K562 (cell line): ENCODE data around the gene BANP. TPM values are rescaled to one million over a fixed set of nuclear protein-coding genes. Genes with fewer than 3 reads are reported as not detected.
A peak's percentile ranks its signal among the peaks of the same experiment; 100 is the strongest.

Experiments used
- ATAC-seq: fragments of 200-7000 bp; cut with Tn5 transposase; 3 replicates; pipeline ENCODE4 v1.9.1; 2020; ENCODE audit warnings: moderate library complexity
- BruUV-seq: library from RNA; stranded (reverse); fragments of 400-500 nt; replicated peaks from 2 replicates; lab custom pipeline; 2021; lab: Mats Ljungman, UMichigan
- CTCF ChIA-PET: fragments of 300-600 bp; formaldehyde crosslinking; extraction: SDS; loops from one replicate; lab custom pipeline; 2021; ENCODE audit warnings: low intra/inter-chr PET ratio; lab: Yijun Ruan, JAX
- POLR2A ChIA-PET: fragments of 300-600, 350-650 bp; sonication (Branson Sonifier 250); formaldehyde crosslinking; extraction: SDS; loops from one replicate; lab custom pipeline; 2021; ENCODE audit warnings: antibody characterized with exemption, inconsistent platforms; lab: Yijun Ruan, JAX
- DNase-seq, 4 experiments: peaks; one replicate each; pipeline versions ENCODE4 v3.0.0 to v3.0.0-alpha.2; 2011 to 2018; ENCODE audit warnings: low spot score in 3 of 4, mixed read lengths in 3 of 4; ENCODE audit errors: extremely low read depth in 1 of 4
- FAIRE-seq: peaks from 2 replicates; lab custom pipeline; 2011; peaks lifted over from hg19 to GRCh38; lab: Jason Lieb, UNC
- H2AFZ ChIP-seq: 2 replicates; pipeline ENCODE4 v1.6.0; 2011; ENCODE audit warnings: low read depth, low read length, control low read depth, inconsistent platforms
- H3K27ac ChIP-seq: fragments of 200-600 bp; 3 replicates; pipeline ENCODE4 v1.8.0; 2011; ENCODE audit warnings: low read depth, mild to moderate bottlenecking, control low read depth, inconsistent platforms, low read length, moderate library complexity, mixed read lengths; ENCODE audit errors: extremely low read depth
- H3K27me3 ChIP-seq, 2 experiments: fragments of 300-600 bp in 1 of 2; 2 replicates in 1 of 2; 3 replicates in 1 of 2; pipeline versions ENCODE4 v1.6.0 to v1.8.0; 2011; ENCODE audit warnings: inconsistent platforms in 2 of 2, low read length in 2 of 2, mild to moderate bottlenecking in 1 of 2, mixed read lengths in 1 of 2, moderate library complexity in 1 of 2; ENCODE audit not compliant: control insufficient read depth in 2 of 2, insufficient read depth in 2 of 2
- H3K36me3 ChIP-seq: fragments of 300-600 bp; 3 replicates; pipeline ENCODE4 v1.8.0; 2011; ENCODE audit warnings: mild to moderate bottlenecking, low read length, inconsistent platforms; ENCODE audit not compliant: control insufficient read depth, insufficient read depth
- H3K4me1 ChIP-seq, 2 experiments: fragments of 200-600 bp in 1 of 2; replicated peaks in 1 of 2; 2 replicates in 1 of 2; 3 replicates in 1 of 2; pipeline versions ENCODE4 v1.5.1 to v1.8.0; 2011; ENCODE audit warnings: inconsistent platforms in 2 of 2, low read length in 2 of 2, mild to moderate bottlenecking in 1 of 2, mixed read lengths in 1 of 2, moderate library complexity in 1 of 2; ENCODE audit not compliant: control insufficient read depth in 2 of 2, insufficient read depth in 2 of 2
- H3K4me2 ChIP-seq: 2 replicates; pipeline ENCODE4 v1.6.1; 2011; ENCODE audit warnings: low read length, control low read depth, inconsistent platforms, mixed read lengths; ENCODE audit not compliant: insufficient read depth
- H3K4me3 ChIP-seq: fragments of 200-600 bp; sonication (generic), shearing (Covaris generic); 2 replicates; pipeline ENCODE4 v1.5.1; 2016; ENCODE audit warnings: control low read depth, inconsistent platforms
- H3K79me2 ChIP-seq: fragments of 200-600 bp; 3 replicates; pipeline ENCODE4 v1.8.0; 2011; ENCODE audit warnings: low read length, inconsistent platforms; ENCODE audit not compliant: control insufficient read depth, insufficient read depth
- H3K9ac ChIP-seq, 2 experiments: 2 replicates each; pipeline versions ENCODE4 v1.6.0 to v1.6.1; 2011; ENCODE audit warnings: low read depth in 2 of 2, low read length in 2 of 2, control low read depth in 1 of 2, inconsistent platforms in 1 of 2, mild to moderate bottlenecking in 1 of 2, mixed read lengths in 1 of 2; ENCODE audit not compliant: insufficient read depth in 1 of 2
- H3K9me1 ChIP-seq: one replicate; pipeline ENCODE4 v1.6.0; 2011; ENCODE audit warnings: inconsistent platforms, mild to moderate bottlenecking, low read length, moderate library complexity; ENCODE audit not compliant: control insufficient read depth, insufficient read depth
- H3K9me3 ChIP-seq: replicated peaks from 2 replicates; pipeline ENCODE4 v1.5.1; 2011; ENCODE audit warnings: low read depth, low read length, inconsistent platforms; ENCODE audit not compliant: control insufficient read depth, insufficient read depth
- H4K20me1 ChIP-seq: replicated peaks from 2 replicates; pipeline ENCODE4 v1.6.1; 2011; ENCODE audit warnings: low read length, inconsistent platforms, mixed read lengths; ENCODE audit not compliant: control insufficient read depth, insufficient read depth
- RAD21 ChIP-seq, 2 experiments: fragments of 250-450 bp in 1 of 2; fragments of 450-650 bp in 1 of 2; sonication (Bioruptor Pico) in 1 of 2; formaldehyde crosslinking in 1 of 2; IDR thresholded peaks in 1 of 2; conservative IDR thresholded peaks in 1 of 2; 2 replicates each; pipeline versions ENCODE4 v1.4.0 to v1.8.0; 2020 to 2022; ENCODE audit warnings: mild to moderate bottlenecking in 2 of 2, moderate library complexity in 1 of 2
- ZNF384 ChIP-seq: IDR thresholded peaks from 2 replicates; pipeline ENCODE4 v1.6.1; 2012; ENCODE audit warnings: low read depth, low read length, improper control_type of control experiment
- ZNF778 ChIP-seq: fragments of 450-650 bp; formaldehyde crosslinking; IDR thresholded peaks from 2 replicates; pipeline ENCODE4 v1.4.0; 2020; ENCODE audit warnings: mild to moderate bottlenecking, moderate library complexity
- WGBS: fragments of 100-300 bp; shearing (Covaris generic); methylation state at CpG from one replicate; pipeline ENCODE4 v1.1.6; 2016; ENCODE audit warnings: low coverage, mixed read lengths; ENCODE audit not compliant: insufficient coverage; ENCODE audit errors: missing lambda C conversion rate; 5-methylcytosine and 5-hydroxymethylcytosine counted together
- in situ Hi-C: fragments of 300-500 bp; cut with MboI; formaldehyde crosslinking; loops from 4 replicates; pipeline ENCODE4 v1.15.0; 2018; ENCODE audit warnings: inconsistent platforms, mixed read lengths
- intact Hi-C: fragments of 100-400 bp; cut with micrococcal nuclease; formaldehyde crosslinking; loops from 2 replicates; pipeline ENCODE4 v1.14.2; 2022
- polyA plus RNA-seq, 8 experiments: library from polyadenylated mRNA; depleted of rRNA in 4 of 8; stranded (reverse) in 5 of 8; unstranded in 3 of 8; fragments of >200 nt; fragmentation: Nextera tagmentation in 2 of 8; fragmentation: Illumina TruSeq in 1 of 8; extraction: Ambion mirVana in 2 of 8; extraction: Trizol in 1 of 8; gene quantifications; 2 replicates each; pipeline versions ENCODE4 v1.2.1 to v1.2.3, GENCODE V29; 2011 to 2014; ENCODE audit warnings: inconsistent platforms in 1 of 8, missing spikeins in 1 of 8
- total RNA-seq, 7 experiments: library from RNA; depleted of rRNA in 6 of 7; stranded (reverse); fragments of >200 nt in 6 of 7; fragmentation: Illumina TruSeq in 2 of 7; extraction: Trizol in 2 of 7; gene quantifications; 2 replicates each; pipeline versions ENCODE4 v1.2.1 to v1.2.3, GENCODE V29; 2011 to 2021; ENCODE audit warnings: low replicate concordance in 1 of 7
- TF ChIP-seq, protein P1 (sequence below), 3 experiments: IDR thresholded peaks in 2 of 3; conservative IDR thresholded peaks in 1 of 3; 2 replicates each; pipeline ENCODE4 v1.5.1; 2011 to 2012; ENCODE audit warnings: low read length in 3 of 3, mild to moderate bottlenecking in 3 of 3, control low read depth in 2 of 3, improper control_type of control experiment in 1 of 3, inconsistent platforms in 1 of 3, low read depth in 1 of 3, mixed read lengths in 1 of 3, moderate library complexity in 1 of 3; ENCODE audit not compliant: insufficient read depth in 2 of 3
- TF ChIP-seq, protein P2 (sequence below), 2 experiments: fragments of 450-650 bp; IDR thresholded peaks; 2 replicates each; pipeline ENCODE4 v1.6.1; 2016
- TF ChIP-seq, protein P3 (sequence below), 2 experiments: fragments of 450-650 bp; formaldehyde crosslinking in 1 of 2; IDR thresholded peaks; 2 replicates each; pipeline versions ENCODE4 v1.4.0 to v1.6.1; 2014 to 2020; ENCODE audit warnings: mild to moderate bottlenecking in 2 of 2, borderline replicate concordance in 1 of 2, low read depth in 1 of 2
- TF ChIP-seq, protein P4 (sequence below): sonication (generic); formaldehyde crosslinking; IDR thresholded peaks from 2 replicates; pipeline ENCODE4 v1.8.1; 2023; ENCODE audit warnings: mild to moderate bottlenecking, missing genetic modification reagents

Gene BANP
- total and polyA plus RNA-seq, 9 of the 15 experiments (the other 6 are each of a cell fraction or from before 2014, with no cell fraction given), result 4.6 to 22.1 (median 15.6) TPM

DNA sequence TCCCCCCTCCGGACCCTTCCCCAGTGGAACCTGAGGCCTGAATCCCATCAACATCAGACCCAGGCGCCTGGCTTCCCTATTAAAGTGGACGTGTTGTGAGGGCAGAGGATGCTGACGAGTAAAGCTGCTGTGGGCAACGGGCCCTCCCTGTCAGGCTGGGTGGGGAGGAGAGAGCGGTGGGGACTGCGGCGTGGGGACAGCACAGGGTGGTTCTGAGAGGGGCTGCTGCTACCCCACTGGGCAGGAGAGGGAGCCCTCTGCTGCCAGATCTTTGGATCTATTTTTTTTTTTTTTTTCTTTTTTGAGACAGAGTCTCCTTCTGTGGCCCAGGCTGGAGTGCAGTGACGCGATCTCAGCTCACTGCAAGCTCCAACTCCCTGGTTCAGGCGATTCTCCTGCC, 20.8 kb upstream of the BANP start:
- peak; percentile 37 to 60 (median 42) for DNase-seq
- Histone ChIP-seq H3K36me3 (no peaks in the 10 kb centered on the region), H4K20me1 (peaks cover 4% of the 10 kb centered on the region; the same call in 1 of the 2 replicates), H3K79me2 (no peaks in the 10 kb centered on the region), H3K27me3 (peaks cover 21 to 54% of the 10 kb centered on the region in 2 experiments), H3K4me3 (no peak overlapping the region), H3K4me1 (peaks cover 0 to 7% of the 10 kb centered on the region in 2 experiments; a peak in 2 of 5 replicates), H2AFZ (no peak overlapping the region), H3K4me2 (no peak overlapping the region), H3K9me1 (no peaks in the 10 kb centered on the region), H3K27ac (no peak overlapping the region), H3K9me3 (no peaks in the 10 kb centered on the region), H3K9ac (0 out of 4 replicates have a peak overlapping the region, but pooled peaks of 1 of the 2 experiments have one; percentile 36)
- WGBS, result 4% methylated on average over 9 of the region's 11 CpGs
- ChIA-PET CTCF (interaction anchor here (0.6 to 1.4 kb wide), 6 partner anchors 22 to 507 kb away, joined by 3 to 8 read pairs (median 4); no protein-coding TSS in a partner anchor), POLR2A (no interaction called here)
- in situ Hi-C loops, result no loop called here
- BruUV-seq, result no TSS peak
- peak; percentile 79 for ATAC-seq
- intact Hi-C loops, result no loop called here
- no peak for FAIRE-seq
- TF ChIP-seq, protein P1, sequence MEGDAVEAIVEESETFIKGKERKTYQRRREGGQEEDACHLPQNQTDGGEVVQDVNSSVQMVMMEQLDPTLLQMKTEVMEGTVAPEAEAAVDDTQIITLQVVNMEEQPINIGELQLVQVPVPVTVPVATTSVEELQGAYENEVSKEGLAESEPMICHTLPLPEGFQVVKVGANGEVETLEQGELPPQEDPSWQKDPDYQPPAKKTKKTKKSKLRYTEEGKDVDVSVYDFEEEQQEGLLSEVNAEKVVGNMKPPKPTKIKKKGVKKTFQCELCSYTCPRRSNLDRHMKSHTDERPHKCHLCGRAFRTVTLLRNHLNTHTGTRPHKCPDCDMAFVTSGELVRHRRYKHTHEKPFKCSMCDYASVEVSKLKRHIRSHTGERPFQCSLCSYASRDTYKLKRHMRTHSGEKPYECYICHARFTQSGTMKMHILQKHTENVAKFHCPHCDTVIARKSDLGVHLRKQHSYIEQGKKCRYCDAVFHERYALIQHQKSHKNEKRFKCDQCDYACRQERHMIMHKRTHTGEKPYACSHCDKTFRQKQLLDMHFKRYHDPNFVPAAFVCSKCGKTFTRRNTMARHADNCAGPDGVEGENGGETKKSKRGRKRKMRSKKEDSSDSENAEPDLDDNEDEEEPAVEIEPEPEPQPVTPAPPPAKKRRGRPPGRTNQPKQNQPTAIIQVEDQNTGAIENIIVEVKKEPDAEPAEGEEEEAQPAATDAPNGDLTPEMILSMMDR (IDR thresholded peaks at IDR 0.05 in 2 of 3, conservative IDR thresholded peaks at IDR 0.05 in 1 of 3; ENCODE audit: insufficient read depth in 2 of 3, low read depth in 1 of 3, low read length in 3 of 3), result peak; percentile 46 to 60 (median 51); a peak in 5 of 6 replicates
- TF ChIP-seq, protein P2, sequence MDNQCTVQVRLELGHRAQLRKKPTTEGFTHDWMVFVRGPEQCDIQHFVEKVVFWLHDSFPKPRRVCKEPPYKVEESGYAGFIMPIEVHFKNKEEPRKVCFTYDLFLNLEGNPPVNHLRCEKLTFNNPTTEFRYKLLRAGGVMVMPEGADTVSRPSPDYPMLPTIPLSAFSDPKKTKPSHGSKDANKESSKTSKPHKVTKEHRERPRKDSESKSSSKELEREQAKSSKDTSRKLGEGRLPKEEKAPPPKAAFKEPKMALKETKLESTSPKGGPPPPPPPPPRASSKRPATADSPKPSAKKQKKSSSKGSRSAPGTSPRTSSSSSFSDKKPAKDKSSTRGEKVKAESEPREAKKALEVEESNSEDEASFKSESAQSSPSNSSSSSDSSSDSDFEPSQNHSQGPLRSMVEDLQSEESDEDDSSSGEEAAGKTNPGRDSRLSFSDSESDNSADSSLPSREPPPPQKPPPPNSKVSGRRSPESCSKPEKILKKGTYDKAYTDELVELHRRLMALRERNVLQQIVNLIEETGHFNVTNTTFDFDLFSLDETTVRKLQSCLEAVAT (IDR thresholded peaks at IDR 0.05), result no peak
- peak; percentile 96 for TF ChIP-seq ZNF384
- TF ChIP-seq, protein P3, sequence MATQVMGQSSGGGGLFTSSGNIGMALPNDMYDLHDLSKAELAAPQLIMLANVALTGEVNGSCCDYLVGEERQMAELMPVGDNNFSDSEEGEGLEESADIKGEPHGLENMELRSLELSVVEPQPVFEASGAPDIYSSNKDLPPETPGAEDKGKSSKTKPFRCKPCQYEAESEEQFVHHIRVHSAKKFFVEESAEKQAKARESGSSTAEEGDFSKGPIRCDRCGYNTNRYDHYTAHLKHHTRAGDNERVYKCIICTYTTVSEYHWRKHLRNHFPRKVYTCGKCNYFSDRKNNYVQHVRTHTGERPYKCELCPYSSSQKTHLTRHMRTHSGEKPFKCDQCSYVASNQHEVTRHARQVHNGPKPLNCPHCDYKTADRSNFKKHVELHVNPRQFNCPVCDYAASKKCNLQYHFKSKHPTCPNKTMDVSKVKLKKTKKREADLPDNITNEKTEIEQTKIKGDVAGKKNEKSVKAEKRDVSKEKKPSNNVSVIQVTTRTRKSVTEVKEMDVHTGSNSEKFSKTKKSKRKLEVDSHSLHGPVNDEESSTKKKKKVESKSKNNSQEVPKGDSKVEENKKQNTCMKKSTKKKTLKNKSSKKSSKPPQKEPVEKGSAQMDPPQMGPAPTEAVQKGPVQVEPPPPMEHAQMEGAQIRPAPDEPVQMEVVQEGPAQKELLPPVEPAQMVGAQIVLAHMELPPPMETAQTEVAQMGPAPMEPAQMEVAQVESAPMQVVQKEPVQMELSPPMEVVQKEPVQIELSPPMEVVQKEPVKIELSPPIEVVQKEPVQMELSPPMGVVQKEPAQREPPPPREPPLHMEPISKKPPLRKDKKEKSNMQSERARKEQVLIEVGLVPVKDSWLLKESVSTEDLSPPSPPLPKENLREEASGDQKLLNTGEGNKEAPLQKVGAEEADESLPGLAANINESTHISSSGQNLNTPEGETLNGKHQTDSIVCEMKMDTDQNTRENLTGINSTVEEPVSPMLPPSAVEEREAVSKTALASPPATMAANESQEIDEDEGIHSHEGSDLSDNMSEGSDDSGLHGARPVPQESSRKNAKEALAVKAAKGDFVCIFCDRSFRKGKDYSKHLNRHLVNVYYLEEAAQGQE (IDR thresholded peaks at IDR 0.05; ENCODE audit: borderline replicate concordance), result peak; percentile 42; the same call in 1 of the 2 replicates
- TF ChIP-seq, protein P3 (CRISPR knock-in tag; IDR thresholded peaks at IDR 0.05; ENCODE audit: low read depth), result no peak
- TF ChIP-seq, protein P4, sequence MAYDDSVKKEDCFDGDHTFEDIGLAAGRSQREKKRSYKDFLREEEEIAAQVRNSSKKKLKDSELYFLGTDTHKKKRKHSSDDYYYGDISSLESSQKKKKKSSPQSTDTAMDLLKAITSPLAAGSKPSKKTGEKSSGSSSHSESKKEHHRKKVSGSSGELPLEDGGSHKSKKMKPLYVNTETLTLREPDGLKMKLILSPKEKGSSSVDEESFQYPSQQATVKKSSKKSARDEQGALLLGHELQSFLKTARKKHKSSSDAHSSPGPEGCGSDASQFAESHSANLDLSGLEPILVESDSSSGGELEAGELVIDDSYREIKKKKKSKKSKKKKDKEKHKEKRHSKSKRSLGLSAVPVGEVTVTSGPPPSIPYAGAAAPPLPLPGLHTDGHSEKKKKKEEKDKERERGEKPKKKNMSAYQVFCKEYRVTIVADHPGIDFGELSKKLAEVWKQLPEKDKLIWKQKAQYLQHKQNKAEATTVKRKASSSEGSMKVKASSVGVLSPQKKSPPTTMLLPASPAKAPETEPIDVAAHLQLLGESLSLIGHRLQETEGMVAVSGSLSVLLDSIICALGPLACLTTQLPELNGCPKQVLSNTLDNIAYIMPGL, result no peak
- TF ChIP-seq ZNF778 (CRISPR knock-in tag), result no peak
- peak in 1 of 2 experiments; percentile 39; a peak in 3 of 4 replicates for TF ChIP-seq RAD21 (CRISPR knock-in tag; conservative IDR thresholded peaks at IDR 0.05 in 1 of 2, IDR thresholded peaks at IDR 0.05 in 1 of 2)
